GM18505 (cell line): ENCODE measurements around the gene EPN2.

Source experiments
- ATAC-seq: cut with Tn5 transposase; IDR thresholded peaks from one replicate; pipeline ENCODE4 v1.9.1; 2021; ENCODE audit not compliant: unreplicated experiment
- POLR2A ChIP-seq: IDR thresholded peaks from 4 replicates; pipeline ENCODE4 v1.6.1; 2011; ENCODE audit warnings: borderline replicate concordance; ENCODE audit not compliant: insufficient read depth, insufficient read length; ENCODE audit errors: extremely low read depth

EPN2 gene

GRCh38 chr17:19336938-19337711 is 100.0 kb downstream of the EPN2 start:
- no peak for TF ChIP-seq POLR2A

GRCh38 chr17:19337712-19338023 is 100.5 kb downstream of the EPN2 start:
- ATAC-seq = no peak
- TF ChIP-seq POLR2A = no peak

More at GRCh38 chr17:19336938-19337711, 100.0 kb downstream of the EPN2 start:
- ATAC-seq = no peak

DNA sequence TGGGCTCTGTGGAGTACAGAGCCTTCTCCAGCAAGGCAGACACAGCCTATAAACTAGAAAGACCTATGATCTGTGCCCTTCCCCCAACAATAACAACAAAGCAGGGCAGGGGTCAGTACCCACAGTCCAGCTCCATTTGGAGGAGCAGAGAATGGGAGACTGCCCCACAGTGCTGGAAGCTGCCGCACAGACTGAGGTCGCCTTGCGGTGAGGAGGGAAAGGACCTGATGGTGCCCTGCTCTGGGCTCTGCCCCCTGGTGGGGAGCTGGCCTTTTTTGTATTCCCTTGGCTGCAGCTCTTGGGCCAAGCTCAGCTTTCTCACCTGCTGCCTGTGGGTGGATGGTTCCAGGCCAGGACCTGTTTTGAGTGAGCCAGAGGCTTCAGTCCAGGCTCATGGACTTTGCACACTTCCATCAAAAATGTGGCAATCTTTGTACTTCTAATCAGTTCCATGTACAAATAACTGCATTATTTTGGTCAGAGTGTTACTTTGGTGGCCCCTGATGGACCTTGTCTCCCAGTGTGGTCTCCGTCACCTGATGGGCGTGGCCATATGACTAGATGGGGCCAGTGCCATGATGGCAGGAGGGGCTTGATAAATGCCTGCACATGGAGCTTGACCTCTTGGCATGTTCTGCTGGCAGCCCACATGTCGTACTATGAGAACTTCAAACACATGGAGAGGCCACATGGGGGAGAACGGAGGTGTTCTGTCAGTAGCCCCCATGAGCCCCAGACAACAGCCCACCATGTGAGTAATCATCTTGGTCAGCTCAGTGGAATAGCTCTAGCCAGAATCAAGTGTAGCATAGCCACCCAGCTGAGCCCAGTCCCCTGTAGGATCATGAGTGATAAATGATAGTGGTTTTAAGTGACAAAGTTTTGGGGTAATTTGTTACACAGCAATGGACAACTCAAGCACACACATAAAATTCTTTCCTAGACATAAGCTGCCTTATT is 101.1 kb downstream of the EPN2 start:
- no peak for TF ChIP-seq POLR2A
- no peak for ATAC-seq

DNA sequence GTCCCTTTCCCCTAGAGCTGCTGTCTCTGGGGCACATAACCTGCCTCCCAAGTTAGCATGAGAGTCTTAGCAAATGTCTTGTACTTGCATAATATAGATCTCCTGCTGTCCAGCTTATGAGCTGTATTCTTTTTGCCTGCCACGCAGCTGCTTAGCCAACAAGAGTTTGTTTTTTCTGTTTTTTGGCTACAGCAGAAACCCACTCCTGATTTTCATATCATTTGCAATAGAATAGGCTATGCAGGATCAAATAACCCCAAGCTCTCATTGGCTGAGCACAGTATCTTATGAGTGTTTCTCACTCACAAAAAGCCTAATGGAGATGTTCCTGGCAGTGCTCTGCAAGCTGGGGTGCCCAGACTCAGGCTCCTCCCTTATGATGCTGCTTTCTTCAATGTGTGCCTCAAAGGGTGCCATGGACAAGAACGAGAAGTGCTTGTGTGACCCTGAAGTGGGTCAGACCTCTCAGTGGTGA is 102.2 kb downstream of the EPN2 start:
- no peak for TF ChIP-seq POLR2A
- ATAC-seq = no peak

DNA sequence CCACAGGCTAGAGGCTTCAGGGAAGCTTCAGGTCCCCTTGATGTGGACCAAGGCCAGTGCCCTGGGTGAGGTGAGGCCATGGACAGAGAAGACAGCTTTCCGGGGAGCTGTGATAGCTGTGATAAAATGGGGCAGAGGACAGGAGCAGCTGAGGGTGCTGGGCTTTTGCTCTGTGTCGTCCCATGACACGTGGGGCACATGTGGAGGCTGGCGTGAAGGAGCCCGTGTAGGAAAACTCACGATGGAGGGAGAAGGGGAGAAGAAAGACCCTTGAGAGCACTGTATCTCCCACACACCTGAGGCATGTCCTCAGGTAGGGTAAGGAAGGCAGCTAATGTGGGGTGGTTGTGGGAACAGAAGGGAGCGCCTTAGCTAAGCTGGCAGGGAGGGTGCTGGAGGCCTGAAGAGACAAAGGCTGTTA is 104.1 kb downstream of the EPN2 start:
- no peak for TF ChIP-seq POLR2A
- ATAC-seq = no peak

- TF ChIP-seq POLR2A = no peak
- no peak for ATAC-seq
These were observed 104.8 kb downstream of the EPN2 start for GRCh38 chr17:19341641-19342610.

GRCh38 chr17:19342611-19343255 is 105.6 kb downstream of the EPN2 start:
- no peak for ATAC-seq
- TF ChIP-seq POLR2A = no peak

- no peak for ATAC-seq
- no peak for TF ChIP-seq POLR2A
These were observed 106.1 kb downstream of the EPN2 start for GRCh38 chr17:19343256-19343630.

- TF ChIP-seq POLR2A = no peak
- ATAC-seq = no peak
These were observed 106.5 kb downstream of the EPN2 start for GRCh38 chr17:19343671-19344151.

- TF ChIP-seq POLR2A = no peak
- ATAC-seq = no peak
These were observed 107.3 kb downstream of the EPN2 start for GRCh38 chr17:19344311-19345066.

GRCh38 chr17:19345067-19345460 is 107.9 kb downstream of the EPN2 start:
- no peak for ATAC-seq
- TF ChIP-seq POLR2A = no peak

- no peak for ATAC-seq
- TF ChIP-seq POLR2A = no peak
These were observed 108.6 kb downstream of the EPN2 start for GRCh38 chr17:19345486-19346350.
